Neural progenitor cell (in vitro differentiated cells): ENCODE measurements around the gene ARMC9.

Source experiments
- CTCF ChIP-seq: fragments of 200-600 bp; sonication (generic); IDR thresholded peaks from 2 replicates; pipeline ENCODE4 v1.5.1; 2017; ENCODE audit warnings: antibody characterized with exemption, mild to moderate bottlenecking
- EZH2phosphoT487 ChIP-seq: fragments of 200-600 bp; sonication (generic); IDR thresholded peaks from 2 replicates; pipeline ENCODE4 v1.6.1; 2017; ENCODE audit warnings: antibody characterized with exemption

- TF ChIP-seq CTCF (no peak), EZH2phosphoT487 (no peak)
Measured at GRCh38 chr2:231296401-231296974, 98.1 kb downstream of the ARMC9 start.
